Neural crest cell (in vitro differentiated cells): Measurements from ENCODE around the gene IPO11. TPM values are rescaled to one million over a fixed set of nuclear protein-coding genes. Genes with fewer than 3 reads are reported as not detected.

Source experiments
- DNase-seq: peaks from one replicate; pipeline ENCODE4 v3.0.0; 2021; ENCODE audit warnings: low read depth, mixed read lengths, low spot score
- H3K27ac Mint-ChIP-seq: one replicate; pipeline ENCODE4 v1.8.0; 2021; ENCODE audit warnings: mild to moderate bottlenecking, mixed read lengths; ENCODE audit not compliant: unreplicated experiment
- H3K27me3 Mint-ChIP-seq: 2 replicates; pipeline ENCODE4 v1.8.0; 2021; ENCODE audit warnings: low read depth, mild to moderate bottlenecking, mixed read lengths
- H3K36me3 Mint-ChIP-seq: 2 replicates; pipeline ENCODE4 v1.8.0; 2021; ENCODE audit warnings: low read depth, mild to moderate bottlenecking, mixed read lengths
- H3K4me1 Mint-ChIP-seq: 2 replicates; pipeline ENCODE4 v1.8.0; 2021; ENCODE audit warnings: mixed read lengths
- H3K4me3 Mint-ChIP-seq: one replicate; pipeline ENCODE4 v1.8.0; 2021; ENCODE audit warnings: mild to moderate bottlenecking, mixed read lengths
- H3K9me3 Mint-ChIP-seq: 2 replicates; pipeline ENCODE4 v1.8.0; 2021; ENCODE audit warnings: mixed read lengths
- total RNA-seq: library from RNA; stranded (reverse); gene quantifications from 2 replicates; pipeline ENCODE4 v1.2.1, GENCODE V29; 2021
- TF ChIP-seq, protein P1 (sequence below): fragments of 200-600 bp; sonication (generic); conservative IDR thresholded peaks from 2 replicates; pipeline ENCODE4 v1.5.0; 2021; ENCODE audit warnings: antibody characterized with exemption, mild to moderate bottlenecking

Gene IPO11
- total RNA-seq, 1 donor from 2014 or later: 48.2 TPM

DNA sequence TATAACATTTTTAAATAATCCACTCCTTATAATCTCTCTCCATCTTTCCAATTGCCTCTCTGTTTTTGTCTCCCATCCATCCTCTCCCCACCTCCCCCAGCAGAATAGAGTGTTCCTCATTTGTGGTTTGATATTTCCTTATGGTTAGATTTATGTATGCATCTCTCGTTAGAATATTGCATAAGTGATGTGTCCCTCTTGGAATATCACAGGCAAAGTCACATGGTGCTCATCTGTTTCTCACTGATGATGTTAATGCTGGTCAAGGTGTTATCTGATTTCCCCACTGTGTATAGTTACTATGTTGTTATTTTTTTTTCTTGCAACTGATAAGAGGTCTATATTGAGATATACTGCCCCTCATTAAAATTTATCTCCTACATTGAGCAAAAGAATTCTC is 162.9 kb downstream of the IPO11 start:
- Mint-ChIP-seq H3K36me3 (peaks cover under 1% of the 10 kb centered on the region), H3K9me3 (no peaks in the 10 kb centered on the region), H3K4me1 (peaks cover 11% of the 10 kb centered on the region), H3K4me3 (no peak overlapping the region), H3K27me3 (no peaks in the 10 kb centered on the region), H3K27ac (peak overlapping the region; percentile 1)
- TF ChIP-seq, protein P1, sequence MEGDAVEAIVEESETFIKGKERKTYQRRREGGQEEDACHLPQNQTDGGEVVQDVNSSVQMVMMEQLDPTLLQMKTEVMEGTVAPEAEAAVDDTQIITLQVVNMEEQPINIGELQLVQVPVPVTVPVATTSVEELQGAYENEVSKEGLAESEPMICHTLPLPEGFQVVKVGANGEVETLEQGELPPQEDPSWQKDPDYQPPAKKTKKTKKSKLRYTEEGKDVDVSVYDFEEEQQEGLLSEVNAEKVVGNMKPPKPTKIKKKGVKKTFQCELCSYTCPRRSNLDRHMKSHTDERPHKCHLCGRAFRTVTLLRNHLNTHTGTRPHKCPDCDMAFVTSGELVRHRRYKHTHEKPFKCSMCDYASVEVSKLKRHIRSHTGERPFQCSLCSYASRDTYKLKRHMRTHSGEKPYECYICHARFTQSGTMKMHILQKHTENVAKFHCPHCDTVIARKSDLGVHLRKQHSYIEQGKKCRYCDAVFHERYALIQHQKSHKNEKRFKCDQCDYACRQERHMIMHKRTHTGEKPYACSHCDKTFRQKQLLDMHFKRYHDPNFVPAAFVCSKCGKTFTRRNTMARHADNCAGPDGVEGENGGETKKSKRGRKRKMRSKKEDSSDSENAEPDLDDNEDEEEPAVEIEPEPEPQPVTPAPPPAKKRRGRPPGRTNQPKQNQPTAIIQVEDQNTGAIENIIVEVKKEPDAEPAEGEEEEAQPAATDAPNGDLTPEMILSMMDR: no peak
- no peak for DNase-seq

- Mint-ChIP-seq H3K4me3 (no peak overlapping the region), H3K27me3 (no peaks in the 10 kb centered on the region), H3K36me3 (no peaks in the 10 kb centered on the region), H3K4me1 (peaks cover 11% of the 10 kb centered on the region), H3K9me3 (no peaks in the 10 kb centered on the region), H3K27ac (no peak overlapping the region)
- TF ChIP-seq, protein P1: no peak
- no peak for DNase-seq
Observed at GRCh38 chr5:62576570-62577170, 164.1 kb downstream of the IPO11 start.

DNA sequence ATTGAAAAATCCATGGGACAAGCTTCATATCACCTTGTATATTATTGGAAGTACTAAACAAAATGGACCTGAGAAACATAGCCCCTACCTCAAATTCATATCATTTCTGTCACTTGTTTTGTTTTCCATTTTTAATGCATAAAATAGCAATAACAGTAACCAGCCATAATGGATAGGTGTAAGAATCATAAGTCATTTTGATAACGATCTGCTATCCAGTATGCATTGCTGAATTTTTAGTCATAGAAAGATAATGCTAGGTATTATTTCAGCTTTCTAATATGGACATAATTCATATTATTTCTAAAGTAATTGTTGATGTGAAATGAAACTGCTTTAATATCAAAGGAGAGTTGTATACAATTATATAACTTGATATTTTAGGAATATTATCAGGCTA is 164.9 kb downstream of the IPO11 start:
- Mint-ChIP-seq H3K9me3 (no peaks in the 10 kb centered on the region), H3K4me3 (no peak overlapping the region), H3K36me3 (no peaks in the 10 kb centered on the region), H3K4me1 (peaks cover 11% of the 10 kb centered on the region), H3K27ac (no peak overlapping the region), H3K27me3 (no peaks in the 10 kb centered on the region)
- TF ChIP-seq, protein P1: no peak
- no peak for DNase-seq

DNA sequence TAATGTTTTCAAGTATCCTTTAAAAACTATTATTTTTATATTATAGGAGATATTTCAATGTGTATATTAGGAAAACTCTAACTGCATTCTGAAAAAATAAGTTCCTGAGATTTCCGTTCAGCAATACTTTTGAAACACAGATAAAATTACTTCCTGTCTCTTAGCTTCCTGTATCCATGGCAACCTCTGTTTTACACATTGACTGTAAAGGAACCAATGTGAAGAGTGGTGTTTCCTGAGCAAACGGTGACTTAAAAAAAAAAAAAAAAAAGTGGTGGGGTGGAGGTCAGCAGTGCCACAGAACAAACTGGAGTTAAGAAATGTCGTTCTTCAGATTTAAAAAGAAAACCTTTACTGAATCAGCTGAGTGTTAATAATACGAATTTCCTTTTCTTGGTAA is 166.0 kb downstream of the IPO11 start, which contains the start of gene LRRC70:
TSS of gene LRRC70 (plus strand) at position 280 of the 400 bp plus-strand sequence. CDS start 620 bp downstream, outside the sequence.
- no peak for DNase-seq
- Mint-ChIP-seq H3K36me3 (no peaks in the 10 kb centered on the region), H3K4me1 (peaks cover 11% of the 10 kb centered on the region), H3K4me3 (no peak within 1 kb of the TSS), H3K9me3 (no peaks in the 10 kb centered on the region), H3K27ac (peak within 1 kb of the TSS; percentile 61), H3K27me3 (no peaks in the 10 kb centered on the region)
- TF ChIP-seq, protein P1: no peak

GRCh38 chr5:62579761-62580160 is 167.2 kb downstream of the IPO11 start:
- no peak overlapping the region for H3K27ac Mint-ChIP-seq

More at GRCh38 chr5:62579761-62580160, 167.2 kb downstream of the IPO11 start:
- DNase-seq: no peak
- peaks cover 11% of the 10 kb centered on the region for H3K4me1 Mint-ChIP-seq
- no peaks in the 10 kb centered on the region for H3K9me3 Mint-ChIP-seq
- H3K27me3 Mint-ChIP-seq: no peaks in the 10 kb centered on the region
- H3K4me3 Mint-ChIP-seq: no peak overlapping the region
- no peaks in the 10 kb centered on the region for H3K36me3 Mint-ChIP-seq
- TF ChIP-seq, protein P1: no peak
